Endodermal cell (in vitro differentiated cells): ENCODE measurements around the gene UPK1B. TPM values are rescaled to one million over a fixed set of nuclear protein-coding genes. Genes with fewer than 3 reads are reported as not detected.

Experiments
- DNase-seq: peaks from one replicate; pipeline ENCODE4 v3.0.0-alpha.2; 2017
- H3K27ac ChIP-seq: 2 replicates; pipeline ENCODE4 v1.5.1; 2013; ENCODE audit warnings: mild to moderate bottlenecking, low read depth, low read length, moderate library complexity
- H3K27me3 ChIP-seq: 2 replicates; pipeline ENCODE4 v1.6.1; 2013; ENCODE audit warnings: mild to moderate bottlenecking, low read length, moderate library complexity; ENCODE audit not compliant: insufficient read depth, control insufficient read depth, poor library complexity, severe bottlenecking
- H3K36me3 ChIP-seq: 2 replicates; pipeline ENCODE4 v1.7.0; 2013; ENCODE audit warnings: mild to moderate bottlenecking, low read length, moderate library complexity; ENCODE audit not compliant: control insufficient read depth, insufficient read depth
- H3K4me1 ChIP-seq: one replicate; pipeline ENCODE4 v1.7.0; 2013; ENCODE audit warnings: low read length; ENCODE audit not compliant: control insufficient read depth, insufficient read depth
- H3K4me3 ChIP-seq: 2 replicates; pipeline ENCODE4 v1.5.1; 2013; ENCODE audit warnings: mild to moderate bottlenecking, low read length, moderate library complexity
- H3K9ac ChIP-seq: 2 replicates; pipeline ENCODE4 v1.6.1; 2013; ENCODE audit warnings: mild to moderate bottlenecking, low read length, moderate library complexity; ENCODE audit not compliant: poor library complexity, severe bottlenecking; ENCODE audit errors: extremely low read depth
- H3K9me3 ChIP-seq: 2 replicates; pipeline ENCODE4 v1.6.1; 2013; ENCODE audit warnings: mild to moderate bottlenecking, low read length, moderate library complexity; ENCODE audit not compliant: control insufficient read depth
- H3K27ac Mint-ChIP-seq: 2 replicates; pipeline ENCODE4 v1.8.0; 2020; ENCODE audit warnings: mixed read lengths
- H3K27me3 Mint-ChIP-seq: 2 replicates; pipeline ENCODE4 v1.8.0; 2021; ENCODE audit warnings: mild to moderate bottlenecking, mixed read lengths; ENCODE audit not compliant: insufficient read depth
- H3K36me3 Mint-ChIP-seq: 2 replicates; pipeline ENCODE4 v1.8.0; 2020; ENCODE audit warnings: low read depth, mixed read lengths
- H3K4me1 Mint-ChIP-seq: 2 replicates; pipeline ENCODE4 v1.8.0; 2020; ENCODE audit warnings: mixed read lengths
- H3K4me3 Mint-ChIP-seq: 2 replicates; pipeline ENCODE4 v1.8.0; 2020; ENCODE audit warnings: mild to moderate bottlenecking, moderate library complexity, mixed read lengths
- H3K9me3 Mint-ChIP-seq: 2 replicates; pipeline ENCODE4 v1.8.0; 2020; ENCODE audit warnings: mild to moderate bottlenecking, mixed read lengths
- CTCF ChIP-seq: fragments of 200-600 bp; sonication (generic); conservative IDR thresholded peaks from 2 replicates; pipeline ENCODE4 v1.5.0; 2021; ENCODE audit warnings: antibody characterized with exemption, mild to moderate bottlenecking
- WGBS, 2 experiments: methylation state at CpG; one replicate each; pipeline versions ENCODE4 v1.1.5 to v1.1.7; 2013; ENCODE audit warnings: missing lambda C conversion rate in 2 of 2, mixed read lengths in 1 of 2; ENCODE audit not compliant: insufficient coverage in 1 of 2, insufficient read length in 1 of 2; 5-methylcytosine and 5-hydroxymethylcytosine counted together
- total RNA-seq, 2 donors: library from RNA; stranded (reverse); fragmentation: NEBNext Ultra II Directional in 1 of 2; extraction: Animal tissue kit (Norgen Biotek cat#: 25700) in 1 of 2; gene quantifications; 2 replicates in 1 of 2; 3 replicates in 1 of 2; pipeline ENCODE4 v1.2.1, GENCODE V29; 2021

Gene UPK1B
- total RNA-seq, 2 donors from 2014 or later: 4.9 to 11.3 TPM

- Mint-ChIP-seq H3K4me3 (no peak overlapping the region), H3K27me3 (no peaks in the 10 kb centered on the region), H3K36me3 (peaks cover 2% of the 10 kb centered on the region), H3K27ac (no peak overlapping the region), H3K9me3 (no peaks in the 10 kb centered on the region), H3K4me1 (peaks cover 27% of the 10 kb centered on the region)
- TF ChIP-seq CTCF: no peak
- no peak overlapping the region for H3K4me3 ChIP-seq
- no peak overlapping the region for H3K27ac ChIP-seq
- H3K9me3 ChIP-seq: no peaks in the 10 kb centered on the region
- H3K36me3 ChIP-seq: no peaks in the 10 kb centered on the region
- 90 to 99% methylated on average over 7 to 9 of the region's 10 CpGs for WGBS, 2 experiments
- H3K27me3 ChIP-seq: no peaks in the 10 kb centered on the region
- no peak for DNase-seq
- no peaks in the 10 kb centered on the region for H3K4me1 ChIP-seq
- H3K9ac ChIP-seq: no peak overlapping the region
Observed at GRCh38 chr3:119175872-119176756, 2.7 kb downstream of the UPK1B start.

DNA sequence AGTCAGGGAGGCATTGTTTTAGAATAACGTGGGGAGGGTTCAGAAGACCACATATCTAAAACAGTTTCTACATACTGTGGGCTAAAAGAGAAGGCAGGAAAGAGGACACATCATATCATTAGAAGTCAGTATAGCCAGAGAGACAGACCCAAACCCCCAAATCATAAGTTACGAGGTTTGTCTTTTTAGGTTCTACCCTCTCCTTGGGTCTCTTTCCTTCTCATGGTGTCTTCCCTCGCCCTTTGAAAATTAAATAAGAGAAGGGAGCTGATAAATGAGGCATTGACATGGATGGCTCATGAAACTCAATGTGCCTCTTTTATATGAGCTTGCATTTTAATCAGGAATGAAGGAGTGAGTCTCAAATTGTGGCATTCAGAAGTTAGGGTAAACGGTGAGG is 3.4 kb downstream of the UPK1B start:
- Mint-ChIP-seq H3K36me3 (peaks cover 2% of the 10 kb centered on the region), H3K27me3 (no peaks in the 10 kb centered on the region), H3K27ac (no peak overlapping the region), H3K9me3 (no peaks in the 10 kb centered on the region), H3K4me1 (peaks cover 27% of the 10 kb centered on the region), H3K4me3 (no peak overlapping the region)
- DNase-seq: no peak
- Histone ChIP-seq H3K4me3 (peak overlapping the region; percentile 28), H3K27ac (no peak overlapping the region), H3K27me3 (no peaks in the 10 kb centered on the region), H3K9ac (no peak overlapping the region), H3K4me1 (no peaks in the 10 kb centered on the region), H3K9me3 (no peaks in the 10 kb centered on the region), H3K36me3 (no peaks in the 10 kb centered on the region)
- no peak for TF ChIP-seq CTCF
- WGBS, 2 experiments: 83 to 86% methylated on average over 1 to 4 of the region's 4 CpGs

- no peaks in the 10 kb centered on the region for H3K27me3 Mint-ChIP-seq
- no peaks in the 10 kb centered on the region for H3K9me3 Mint-ChIP-seq
- H3K9me3 ChIP-seq: no peaks in the 10 kb centered on the region
- no peak overlapping the region for H3K4me3 ChIP-seq
- H3K27ac ChIP-seq: no peak overlapping the region
- H3K4me1 Mint-ChIP-seq: peaks cover 27% of the 10 kb centered on the region
- no peak for DNase-seq
- peaks cover 2% of the 10 kb centered on the region for H3K36me3 Mint-ChIP-seq
- no peak overlapping the region for H3K9ac ChIP-seq
- H3K27ac Mint-ChIP-seq: no peak overlapping the region
- H3K4me1 ChIP-seq: no peaks in the 10 kb centered on the region
- no peak overlapping the region for H3K4me3 Mint-ChIP-seq
- no peaks in the 10 kb centered on the region for H3K27me3 ChIP-seq
- 92 to 94% methylated on average over 2 to 3 of the region's 4 CpGs for WGBS, 2 experiments
- no peak for TF ChIP-seq CTCF
- H3K36me3 ChIP-seq: no peaks in the 10 kb centered on the region
Observed at GRCh38 chr3:119177321-119177720, 3.9 kb downstream of the UPK1B start.
